AG10803 (cell line): Measurements from ENCODE around the gene MYZAP.

Experiments
- DNase-seq: peaks from one replicate; pipeline ENCODE4 v3.0.0; 2010; ENCODE audit warnings: low read depth
- H3K4me3 ChIP-seq: 2 replicates; pipeline ENCODE4 v1.5.1; 2011; ENCODE audit warnings: mild to moderate bottlenecking, low read length, control low read depth
- TF ChIP-seq, protein P1 (sequence below): conservative IDR thresholded peaks from 2 replicates; pipeline ENCODE4 v1.5.1; 2011; ENCODE audit warnings: mild to moderate bottlenecking, low read length, control low read depth, inconsistent platforms

MYZAP gene

DNA sequence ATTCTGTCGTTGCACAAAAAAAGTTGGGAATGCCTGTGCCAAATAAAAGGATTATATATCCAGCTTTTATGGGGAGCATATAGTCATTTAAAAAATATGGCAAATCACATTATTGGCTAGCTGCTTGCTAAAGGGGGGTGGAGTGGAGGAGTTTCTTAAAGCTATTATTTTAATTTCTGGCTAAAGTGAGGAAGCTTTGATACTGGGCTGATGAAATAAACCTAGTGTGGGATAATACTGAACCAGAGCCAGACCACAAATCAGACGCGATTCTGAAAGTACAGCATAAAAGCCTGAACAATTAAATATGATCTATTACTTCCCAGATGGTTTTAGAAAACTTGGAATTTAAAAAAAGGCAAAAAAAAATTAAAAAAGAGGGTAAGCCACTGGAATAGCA lies 129.2 kb downstream of the MYZAP start:
- DNase-seq, result peak; percentile 72
- H3K4me3 ChIP-seq, result no peak overlapping the region
- TF ChIP-seq, protein P1, sequence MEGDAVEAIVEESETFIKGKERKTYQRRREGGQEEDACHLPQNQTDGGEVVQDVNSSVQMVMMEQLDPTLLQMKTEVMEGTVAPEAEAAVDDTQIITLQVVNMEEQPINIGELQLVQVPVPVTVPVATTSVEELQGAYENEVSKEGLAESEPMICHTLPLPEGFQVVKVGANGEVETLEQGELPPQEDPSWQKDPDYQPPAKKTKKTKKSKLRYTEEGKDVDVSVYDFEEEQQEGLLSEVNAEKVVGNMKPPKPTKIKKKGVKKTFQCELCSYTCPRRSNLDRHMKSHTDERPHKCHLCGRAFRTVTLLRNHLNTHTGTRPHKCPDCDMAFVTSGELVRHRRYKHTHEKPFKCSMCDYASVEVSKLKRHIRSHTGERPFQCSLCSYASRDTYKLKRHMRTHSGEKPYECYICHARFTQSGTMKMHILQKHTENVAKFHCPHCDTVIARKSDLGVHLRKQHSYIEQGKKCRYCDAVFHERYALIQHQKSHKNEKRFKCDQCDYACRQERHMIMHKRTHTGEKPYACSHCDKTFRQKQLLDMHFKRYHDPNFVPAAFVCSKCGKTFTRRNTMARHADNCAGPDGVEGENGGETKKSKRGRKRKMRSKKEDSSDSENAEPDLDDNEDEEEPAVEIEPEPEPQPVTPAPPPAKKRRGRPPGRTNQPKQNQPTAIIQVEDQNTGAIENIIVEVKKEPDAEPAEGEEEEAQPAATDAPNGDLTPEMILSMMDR, result no peak

DNA sequence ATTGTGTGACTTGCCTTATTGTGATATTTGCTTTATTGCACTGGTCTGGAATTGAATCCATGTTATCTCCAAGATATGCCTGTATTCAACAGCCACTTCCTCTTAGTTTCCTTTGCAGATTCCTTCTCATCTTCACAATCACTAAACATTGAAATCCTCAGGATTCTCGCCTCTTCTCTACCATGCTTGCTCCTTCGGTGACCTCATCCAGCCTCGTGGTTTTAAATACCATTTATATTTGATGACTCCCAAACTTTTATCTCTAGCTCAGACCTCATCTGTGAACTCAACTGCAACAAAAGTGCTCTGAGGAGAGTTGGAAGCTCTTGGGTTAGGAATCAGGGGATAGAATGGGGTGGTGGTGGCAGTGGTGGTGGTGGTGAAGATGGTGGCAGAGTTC lies 134.7 kb downstream of the MYZAP start:
- TF ChIP-seq, protein P1, result no peak
- H3K4me3 ChIP-seq, result no peak overlapping the region
- peak; percentile 13 for DNase-seq

DNA sequence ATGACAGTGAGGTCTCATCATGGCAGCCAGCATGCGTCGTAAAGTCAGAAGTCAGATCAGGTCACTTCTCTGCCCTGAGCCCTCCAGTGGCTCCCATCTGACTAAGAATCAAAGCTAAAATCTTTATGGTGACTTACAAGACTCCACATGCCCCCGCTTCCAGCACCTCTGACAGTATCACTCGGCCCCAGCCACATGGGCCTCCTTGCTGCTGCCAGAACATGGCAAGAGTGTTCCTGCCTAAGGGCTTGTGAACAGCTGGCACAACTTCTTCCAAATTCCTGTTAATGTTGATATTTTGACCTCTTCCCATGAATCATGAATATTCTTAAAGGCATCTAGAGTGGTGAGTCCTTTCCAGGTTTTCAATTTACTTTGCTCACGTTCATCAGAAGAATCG lies 135.3 kb downstream of the MYZAP start:
- peak; percentile 13 for DNase-seq

DNA sequence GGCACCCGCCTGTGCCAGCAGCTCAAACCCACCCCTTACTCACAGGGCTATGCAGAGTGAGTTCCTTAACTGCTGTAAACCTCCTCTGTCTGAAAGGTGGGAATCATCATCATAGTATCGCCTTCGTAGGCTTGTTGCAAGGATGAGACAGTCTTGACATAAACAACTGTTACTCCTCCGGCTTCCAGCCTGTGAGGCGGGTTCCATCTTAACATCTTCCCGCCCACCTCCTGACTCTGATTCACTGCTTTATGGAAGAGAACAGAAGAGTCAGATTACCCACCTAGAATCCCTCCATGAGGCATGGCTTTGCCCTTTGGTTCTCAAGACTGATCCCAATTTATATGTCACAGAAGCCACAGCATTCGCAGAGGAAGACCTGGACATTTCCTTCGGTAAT lies 136.7 kb downstream of the MYZAP start:
- H3K4me3 ChIP-seq, result no peak overlapping the region
- DNase-seq, result no peak
- TF ChIP-seq, protein P1, result no peak

More for the DNA sequence above, 135.3 kb downstream of the MYZAP start:
- TF ChIP-seq, protein P1, result no peak
- H3K4me3 ChIP-seq, result no peak overlapping the region

DNA sequence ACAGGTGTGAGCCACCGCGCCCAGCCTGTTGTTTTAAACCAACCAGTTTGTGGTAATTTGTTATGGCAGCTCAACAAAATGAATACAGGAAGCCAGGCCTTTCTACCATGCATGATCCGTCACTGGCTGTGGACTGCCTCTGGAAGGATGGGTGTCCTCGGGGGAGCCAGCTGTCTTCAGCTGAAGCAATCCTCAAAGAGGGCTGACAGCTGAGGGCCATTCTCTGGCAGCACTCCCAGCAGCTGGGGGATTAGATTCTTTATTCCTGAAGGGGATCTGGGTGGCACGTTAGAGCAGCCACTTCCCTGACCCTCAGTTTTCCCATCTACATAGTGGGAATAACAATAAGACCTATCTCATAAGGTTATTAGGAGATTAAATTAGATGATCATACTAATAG lies 139.2 kb downstream of the MYZAP start:
- DNase-seq, result no peak
- TF ChIP-seq, protein P1, result no peak
- H3K4me3 ChIP-seq, result no peak overlapping the region

DNA sequence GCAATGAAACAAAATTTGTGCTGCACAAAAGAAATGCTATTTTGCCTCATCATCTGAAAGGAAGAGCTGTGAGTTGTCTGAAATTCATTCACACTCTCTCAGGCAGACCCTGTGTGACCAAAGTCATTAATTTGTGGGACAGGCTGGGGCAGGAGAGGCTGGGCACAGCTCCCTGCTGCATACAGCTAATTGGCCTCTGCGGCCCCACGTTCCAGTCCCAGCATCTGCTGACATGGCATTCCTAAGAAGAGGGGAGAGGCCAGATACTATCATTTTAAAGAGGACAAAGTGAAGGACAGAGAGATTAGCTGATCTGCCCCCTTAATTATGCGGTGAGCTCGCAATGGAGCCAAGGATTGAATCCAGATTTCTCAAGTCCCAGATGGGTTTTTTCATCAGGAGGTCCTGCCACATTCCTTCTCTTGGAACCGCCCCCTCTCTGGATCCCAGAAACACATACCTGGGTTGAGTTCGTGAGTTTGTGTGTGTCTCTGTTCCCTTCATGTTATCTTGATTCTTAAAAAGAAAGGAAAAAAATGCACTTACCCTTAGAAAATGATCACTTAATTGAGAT lies 139.9 kb downstream of the MYZAP start:
- H3K4me3 ChIP-seq, result no peak overlapping the region
- TF ChIP-seq, protein P1, result no peak
- DNase-seq, result no peak

DNA sequence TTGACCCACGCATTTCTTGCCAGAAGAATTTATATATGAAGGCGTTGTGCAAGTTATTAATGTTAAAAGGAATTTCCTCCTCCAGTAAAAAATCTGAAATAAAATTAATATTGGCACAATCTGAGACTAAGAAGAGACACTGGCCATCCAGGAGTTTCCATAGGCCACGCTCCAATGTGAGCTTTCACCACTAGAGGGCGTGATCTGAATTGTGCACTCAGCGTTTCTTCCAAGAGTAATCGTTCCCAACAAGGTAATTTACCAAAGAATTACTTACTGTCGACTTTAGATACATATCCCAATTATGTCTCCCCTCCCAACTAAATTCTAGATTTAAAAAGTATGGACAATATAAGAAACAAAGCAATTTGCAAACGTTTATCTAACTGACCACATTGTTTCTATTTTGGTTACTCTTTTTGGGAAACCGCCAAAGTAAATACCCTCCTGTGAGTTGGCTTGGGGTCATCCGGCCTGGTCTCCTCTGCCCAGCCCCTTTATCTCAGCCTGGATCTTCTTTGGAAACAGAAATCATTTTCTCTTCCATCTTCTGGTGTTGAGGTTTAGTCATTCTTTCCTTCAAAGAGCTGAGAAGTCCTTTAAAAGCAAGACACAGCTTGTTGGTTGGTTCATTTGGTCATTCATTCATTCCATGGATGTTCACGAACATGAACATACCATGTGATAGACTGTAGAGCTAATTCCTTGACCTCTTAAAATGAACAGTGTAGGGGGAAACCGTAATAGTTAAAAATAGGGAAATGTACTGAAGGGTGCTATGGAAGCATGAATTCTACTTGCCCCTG lies 141.0 kb downstream of the MYZAP start:
- TF ChIP-seq, protein P1, result peak; percentile 92
- peak; percentile 45 for DNase-seq
- H3K4me3 ChIP-seq, result no peak overlapping the region
